NCI-H446 (cell line): Measurements from ENCODE around the gene HPCA.

Experiments used
- DNase-seq, 2 experiments: peaks; one replicate each; lab custom pipeline; 2025; lab: John Stamatoyannopoulos, UW

Gene HPCA

DNA sequence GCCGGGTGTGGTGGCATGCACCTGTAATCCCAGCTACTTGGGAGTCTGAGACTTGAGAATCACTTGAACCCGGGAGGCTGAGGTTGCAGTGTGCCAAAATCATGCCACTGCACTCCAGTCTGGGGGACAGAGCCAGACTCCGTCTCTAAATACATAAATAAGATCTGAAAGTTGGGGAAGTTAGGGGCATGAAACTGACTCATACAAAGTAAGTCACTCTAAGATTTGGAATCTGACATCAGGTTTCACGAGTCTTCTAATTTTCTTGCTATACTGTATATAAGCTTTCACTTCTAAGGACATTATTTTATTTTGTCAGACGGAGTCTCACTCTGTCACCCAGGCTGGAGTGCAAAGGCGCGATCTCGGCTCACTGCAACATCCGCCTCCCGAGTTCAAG, 48.2 kb downstream of the HPCA start:
- DNase-seq = no peak

DNA sequence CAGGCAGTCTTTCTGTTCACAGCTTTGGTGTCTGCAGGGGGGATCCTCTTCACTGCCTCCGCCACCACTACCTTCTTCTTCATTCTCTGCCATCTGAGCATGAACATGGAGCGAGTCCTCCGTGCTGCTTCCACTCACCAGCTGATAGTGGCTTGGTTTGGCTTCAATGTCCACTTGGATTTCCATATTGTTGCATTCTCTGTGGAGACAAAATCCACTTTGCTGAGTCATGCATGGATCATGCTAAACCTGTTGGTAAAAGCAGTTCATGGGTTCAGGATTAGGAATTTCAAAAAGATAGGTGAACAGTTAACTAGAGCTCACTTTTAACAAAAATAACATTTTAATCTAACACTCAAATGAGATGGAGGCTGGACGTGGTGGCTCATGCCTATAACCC, 50.8 kb downstream of the HPCA start:
- DNase-seq = no peak

DNA sequence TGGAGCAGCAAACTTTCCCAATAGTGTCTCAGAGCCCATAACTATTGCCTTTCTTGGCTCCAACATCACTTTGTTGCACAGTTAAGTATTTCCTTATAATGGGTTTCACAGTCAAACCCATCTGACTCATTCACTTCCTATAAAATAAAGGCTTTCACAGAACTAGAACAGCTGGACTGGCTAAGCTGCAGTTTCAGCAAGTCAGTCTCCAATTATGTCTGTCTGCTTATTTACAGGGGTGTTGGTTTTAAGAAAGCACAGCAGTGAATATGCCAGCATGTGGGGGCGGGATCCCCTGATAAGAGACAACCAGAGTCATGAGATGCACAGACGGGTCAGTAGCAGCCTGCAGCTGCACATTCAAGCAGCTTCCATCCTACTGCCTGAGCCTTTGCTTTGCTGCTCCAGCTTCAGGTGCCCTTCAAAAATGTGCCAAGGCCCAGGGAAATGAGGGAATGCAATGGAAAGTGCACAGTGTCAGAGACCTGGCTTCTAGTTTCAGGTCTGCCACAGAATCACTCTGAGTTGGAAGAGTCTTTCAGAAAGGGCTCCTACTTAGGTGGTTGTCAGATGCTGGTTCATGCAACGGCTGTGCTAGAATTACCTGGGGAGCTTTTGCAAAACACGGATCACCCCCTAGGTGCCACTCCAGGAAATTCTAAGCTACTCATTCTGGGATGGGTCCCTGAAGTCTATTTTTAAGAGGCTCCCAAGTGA, 53.5 kb downstream of the HPCA start:
- no peak for DNase-seq

DNA sequence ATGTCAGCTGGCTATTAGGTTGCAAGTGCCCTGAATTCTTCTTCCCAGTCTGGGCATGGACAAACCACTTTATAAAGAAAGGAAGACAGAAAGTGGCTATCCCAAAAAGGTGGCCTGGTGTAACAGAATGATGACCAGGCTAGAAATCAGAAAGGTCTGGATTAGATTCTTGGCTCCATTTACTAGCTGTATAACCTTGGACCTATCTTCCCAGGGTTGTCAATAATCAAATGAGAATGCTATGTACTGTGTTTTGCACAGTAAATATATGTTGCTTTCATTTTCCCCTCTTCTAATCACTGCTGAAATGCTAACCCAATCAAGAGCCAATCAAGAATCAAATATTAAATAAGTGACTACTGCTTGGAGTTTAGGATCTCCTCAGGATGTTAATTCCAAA, 57.9 kb downstream of the HPCA start:
- no peak for DNase-seq
